ENCODE measurements around the gene ATL2.
A peak's percentile ranks its signal among the peaks of the same experiment; 100 is the strongest.
"Not testable (repeated sequence)": the region's sequence is repeated elsewhere in the genome, so short reads cannot be mapped to it uniquely, and the experiment has no call there.

Gene ATL2

DNA sequence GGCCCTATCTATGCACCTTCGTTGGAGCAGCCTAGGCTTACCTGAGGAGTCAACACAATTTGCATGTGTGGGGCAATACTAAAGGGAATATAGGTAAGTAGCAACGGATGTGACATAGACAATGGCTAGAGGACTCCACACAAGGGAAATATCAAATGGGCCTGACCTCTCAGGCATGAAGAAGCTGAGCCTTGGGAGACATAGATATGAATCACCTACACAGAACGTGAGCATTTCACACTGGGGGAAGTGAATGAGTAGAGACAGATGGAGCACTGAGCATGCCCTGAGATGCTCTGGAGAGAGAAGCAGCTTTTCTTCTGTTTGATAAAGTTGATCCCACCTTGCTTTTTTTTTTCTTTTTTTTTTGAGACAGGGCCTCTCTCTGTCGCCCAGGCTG is 97.9 kb downstream of the ATL2 start:
- TF ChIP-seq, protein P1, sequence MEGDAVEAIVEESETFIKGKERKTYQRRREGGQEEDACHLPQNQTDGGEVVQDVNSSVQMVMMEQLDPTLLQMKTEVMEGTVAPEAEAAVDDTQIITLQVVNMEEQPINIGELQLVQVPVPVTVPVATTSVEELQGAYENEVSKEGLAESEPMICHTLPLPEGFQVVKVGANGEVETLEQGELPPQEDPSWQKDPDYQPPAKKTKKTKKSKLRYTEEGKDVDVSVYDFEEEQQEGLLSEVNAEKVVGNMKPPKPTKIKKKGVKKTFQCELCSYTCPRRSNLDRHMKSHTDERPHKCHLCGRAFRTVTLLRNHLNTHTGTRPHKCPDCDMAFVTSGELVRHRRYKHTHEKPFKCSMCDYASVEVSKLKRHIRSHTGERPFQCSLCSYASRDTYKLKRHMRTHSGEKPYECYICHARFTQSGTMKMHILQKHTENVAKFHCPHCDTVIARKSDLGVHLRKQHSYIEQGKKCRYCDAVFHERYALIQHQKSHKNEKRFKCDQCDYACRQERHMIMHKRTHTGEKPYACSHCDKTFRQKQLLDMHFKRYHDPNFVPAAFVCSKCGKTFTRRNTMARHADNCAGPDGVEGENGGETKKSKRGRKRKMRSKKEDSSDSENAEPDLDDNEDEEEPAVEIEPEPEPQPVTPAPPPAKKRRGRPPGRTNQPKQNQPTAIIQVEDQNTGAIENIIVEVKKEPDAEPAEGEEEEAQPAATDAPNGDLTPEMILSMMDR (IDR thresholded peaks at IDR 0.05; ENCODE audit: borderline replicate concordance, control extremely low read depth, extremely low read depth, insufficient read depth, missing control alignments): no peak
- in situ Hi-C loops (cut with MboI; ENCODE audit: low sequenced_read_pairs, unreplicated experiment): loop anchor here (10.0 kb wide), 1 partner anchor 294 kb away; no protein-coding TSS in a partner anchor
- no peak for DNase-seq (ENCODE audit: low spot score)

- DNase-seq (ENCODE audit: low spot score): not testable (repeated sequence)
- in situ Hi-C loops (cut with MboI; ENCODE audit: low sequenced_read_pairs, unreplicated experiment): loop anchor here (10.0 kb wide), 1 partner anchor 293 kb away; no protein-coding TSS in a partner anchor
Observed at GRCh38 chr2:38278117-38278438, 99.0 kb downstream of the ATL2 start.

DNA sequence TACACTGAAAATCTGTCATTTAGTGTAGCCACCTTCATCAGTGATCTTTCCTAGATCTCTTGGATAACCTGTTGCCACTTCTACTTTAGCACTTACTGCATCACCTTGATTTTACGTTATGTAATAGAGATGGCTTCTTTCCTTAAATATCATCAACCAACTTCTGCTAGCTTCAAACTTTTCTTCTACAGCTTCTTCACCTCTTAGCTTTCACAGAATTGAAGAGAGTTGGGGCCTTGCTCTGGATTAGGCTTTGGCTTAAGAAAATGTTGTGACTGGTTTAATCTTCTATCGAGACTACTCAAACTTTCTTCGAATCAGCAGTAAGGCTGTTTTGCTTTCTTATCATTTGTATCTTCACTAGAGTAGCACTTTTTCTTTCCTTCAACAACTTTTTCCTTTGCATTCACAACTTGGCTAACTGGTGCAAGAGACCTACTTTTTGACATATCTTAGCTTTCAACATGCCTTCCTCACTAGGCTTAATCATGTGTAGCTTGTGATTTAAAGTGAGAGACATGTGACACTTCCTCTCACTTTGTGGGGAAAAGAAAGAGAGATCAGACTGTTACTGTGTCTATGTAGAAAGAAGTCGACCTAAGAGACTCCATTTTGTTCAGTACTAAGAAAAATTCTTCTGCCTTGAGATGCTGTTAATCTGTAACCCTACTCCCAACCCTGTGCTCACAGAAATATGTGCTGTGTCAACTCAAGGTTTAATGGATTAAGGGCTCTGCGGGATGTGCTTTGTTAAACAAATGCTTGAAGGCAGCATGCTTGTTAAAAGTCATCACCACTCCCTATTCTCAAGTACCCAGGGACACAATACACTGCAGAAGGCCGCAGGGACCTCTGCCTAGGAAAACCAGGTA is 99.6 kb downstream of the ATL2 start:
- DNase-seq (ENCODE audit: low spot score): no peak
- in situ Hi-C loops (cut with MboI; ENCODE audit: low sequenced_read_pairs, unreplicated experiment): loop anchor here (10.0 kb wide), 1 partner anchor 293 kb away; no protein-coding TSS in a partner anchor
- TF ChIP-seq, protein P1 (IDR thresholded peaks at IDR 0.05; ENCODE audit: borderline replicate concordance, control extremely low read depth, extremely low read depth, insufficient read depth, missing control alignments): no peak

DNA sequence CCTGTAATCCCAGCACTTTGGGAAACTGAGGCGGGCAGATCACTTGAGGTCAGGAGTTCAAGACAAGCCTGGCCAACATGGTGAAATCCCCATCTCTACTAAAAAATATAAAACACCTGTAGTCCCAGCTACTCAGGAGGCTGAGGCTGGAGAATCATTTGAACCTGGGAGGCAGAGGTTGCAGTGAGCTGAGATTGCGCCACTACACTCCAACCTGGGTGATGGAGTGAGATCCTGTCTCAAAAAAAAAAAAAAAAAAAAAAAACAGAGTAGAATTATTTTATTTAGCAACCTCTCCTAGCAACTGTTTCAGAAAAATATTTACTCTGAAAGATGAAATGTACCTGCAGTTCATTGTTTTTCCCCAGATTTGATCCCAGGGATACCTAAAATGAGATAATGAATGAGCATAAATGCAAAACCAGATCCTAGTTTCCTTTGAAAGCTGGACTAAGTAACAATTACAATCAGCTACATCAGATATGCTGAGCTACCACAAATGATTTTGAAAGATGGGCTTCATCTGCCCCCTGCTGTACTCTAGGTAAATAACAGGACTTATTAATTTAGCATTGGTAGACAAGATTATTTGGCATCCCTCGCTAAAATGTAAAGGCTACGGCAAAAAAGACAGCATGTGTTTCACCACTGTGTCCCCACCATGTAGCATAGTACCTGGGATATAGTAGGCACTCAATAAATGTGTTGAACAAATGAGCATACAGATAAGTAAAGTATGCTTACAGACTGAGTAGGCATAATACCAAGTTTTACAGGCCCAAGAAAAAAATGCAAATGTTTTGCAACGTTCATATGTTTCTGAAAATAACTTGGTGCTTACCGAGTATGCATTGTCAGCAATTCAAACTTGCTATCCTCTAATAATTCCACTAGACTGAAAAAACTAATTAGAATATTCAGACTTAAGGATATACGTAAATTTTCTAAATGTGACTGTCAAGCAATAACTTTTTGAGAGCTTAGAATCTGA is 102.5 kb downstream of the ATL2 start:
- in situ Hi-C loops (cut with MboI; ENCODE audit: low sequenced_read_pairs, unreplicated experiment): loop anchor here (10.0 kb wide), 1 partner anchor 290 kb away; no protein-coding TSS in a partner anchor
- peak; percentile 69 for DNase-seq (ENCODE audit: low spot score)
- TF ChIP-seq, protein P1 (IDR thresholded peaks at IDR 0.05; ENCODE audit: borderline replicate concordance, control extremely low read depth, extremely low read depth, insufficient read depth, missing control alignments): peak; percentile 48

- TF ChIP-seq, protein P1 (IDR thresholded peaks at IDR 0.05; ENCODE audit: borderline replicate concordance, control extremely low read depth, extremely low read depth, insufficient read depth, missing control alignments): no peak
- no peak for DNase-seq (ENCODE audit: low spot score)
- in situ Hi-C loops (cut with MboI; ENCODE audit: low sequenced_read_pairs, unreplicated experiment): loop anchor here (10.0 kb wide), 1 partner anchor 287 kb away; no protein-coding TSS in a partner anchor
Observed at GRCh38 chr2:38271697-38272096, 105.4 kb downstream of the ATL2 start.

- TF ChIP-seq, protein P1 (IDR thresholded peaks at IDR 0.05; ENCODE audit: borderline replicate concordance, control extremely low read depth, extremely low read depth, insufficient read depth, missing control alignments): no peak
- in situ Hi-C loops (cut with MboI; ENCODE audit: low sequenced_read_pairs, unreplicated experiment): loop anchor here (10.0 kb wide), 1 partner anchor 875 kb away; no protein-coding TSS in a partner anchor
- DNase-seq (ENCODE audit: low spot score): no peak
Observed at GRCh38 chr2:38269421-38269820, 107.7 kb downstream of the ATL2 start.
